ENCODE measurements around the gene LRRC4C. TPM values are rescaled to one million over a fixed set of nuclear protein-coding genes. Genes with fewer than 3 reads are reported as not detected.

The LRRC4C gene
- total RNA-seq, 6 experiments from 2014 or later, result 0.25 to 0.43 (median 0.27) TPM

- ATAC-seq, result peak in 3 of 4 donors; percentile 59 to 66 (median 65)
- TF ChIP-seq POLR2A (IDR thresholded peaks at IDR 0.05), result no peak
- TF ChIP-seq CTCF (IDR thresholded peaks at IDR 0.05), result no peak
- DNase-seq, result no peak
- Histone ChIP-seq H3K36me3 (no peaks in the 10 kb centered on the region), H3K27ac (no peak overlapping the region), H3K27me3 (no peaks in the 10 kb centered on the region), H3K4me1 (peaks cover 0 to 20% (median 8%) of the 10 kb centered on the region in 4 donors), H3K9me3 (no peaks in the 10 kb centered on the region), H3K4me3 (no peak overlapping the region)
- intact Hi-C loops (cut with DNase I), result no loop called here
Observed at GRCh38 chr11:40513281-40513680, 946.2 kb downstream of the LRRC4C start.

- intact Hi-C loops (cut with DNase I), result no loop called here
- H3K27me3 ChIP-seq, result no peaks in the 10 kb centered on the region
- H3K4me1 ChIP-seq, result peaks cover 0 to 1% (median 0%) of the 10 kb centered on the region in 4 donors
- no peak for ATAC-seq
- H3K4me3 ChIP-seq, result no peak overlapping the region
- no peak overlapping the region for H3K27ac ChIP-seq
- DNase-seq, result no peak
- H3K9me3 ChIP-seq, result no peaks in the 10 kb centered on the region
- no peaks in the 10 kb centered on the region for H3K36me3 ChIP-seq
- TF ChIP-seq CTCF (IDR thresholded peaks at IDR 0.05), result no peak
- no peak for TF ChIP-seq POLR2A (IDR thresholded peaks at IDR 0.05)
Observed at GRCh38 chr11:40508303-40508702, 951.1 kb downstream of the LRRC4C start.

GRCh38 chr11:40506226-40506625 is 953.2 kb downstream of the LRRC4C start:
- ATAC-seq (no peak), DNase-seq (no peak)
- H3K36me3 ChIP-seq, result no peaks in the 10 kb centered on the region
- no peaks in the 10 kb centered on the region for H3K9me3 ChIP-seq
- H3K27ac ChIP-seq, result no peak overlapping the region
- WGBS (ENCODE audit: insufficient coverage, low coverage, low lambda C conversion rate, missing lambda C conversion rate), result 82% methylated on average over 3 of the region's 3 CpGs
- no peaks in the 10 kb centered on the region for H3K4me1 ChIP-seq
- TF ChIP-seq POLR2A (IDR thresholded peaks at IDR 0.05) (no peak), CTCF (IDR thresholded peaks at IDR 0.05) (no peak)
- intact Hi-C loops (cut with DNase I), result no loop called here
- no peak overlapping the region for H3K4me3 ChIP-seq
- no peaks in the 10 kb centered on the region for H3K27me3 ChIP-seq

GRCh38 chr11:40491341-40491740 is 968.1 kb downstream of the LRRC4C start:
- 68% methylated on average over 3 of the region's 3 CpGs for WGBS (ENCODE audit: insufficient coverage, low coverage, low lambda C conversion rate, missing lambda C conversion rate)
- Histone ChIP-seq H3K4me3 (no peak overlapping the region), H3K4me1 (no peaks in the 10 kb centered on the region), H3K9me3 (no peaks in the 10 kb centered on the region), H3K36me3 (no peaks in the 10 kb centered on the region), H3K27me3 (no peaks in the 10 kb centered on the region), H3K27ac (no peak overlapping the region)
- TF ChIP-seq CTCF (IDR thresholded peaks at IDR 0.05) (no peak), POLR2A (IDR thresholded peaks at IDR 0.05) (no peak)
- intact Hi-C loops (cut with DNase I), result no loop called here
- no peak for DNase-seq
- ATAC-seq, result no peak

GRCh38 chr11:40467771-40468170 is 991.7 kb downstream of the LRRC4C start:
- Histone ChIP-seq H3K27ac (no peak overlapping the region), H3K4me1 (no peaks in the 10 kb centered on the region), H3K4me3 (no peak overlapping the region), H3K36me3 (no peaks in the 10 kb centered on the region), H3K9me3 (no peaks in the 10 kb centered on the region), H3K27me3 (no peaks in the 10 kb centered on the region)
- ATAC-seq (no peak), DNase-seq (no peak)
- WGBS (ENCODE audit: insufficient coverage, low coverage, low lambda C conversion rate, missing lambda C conversion rate), result 58% methylated on average over 1 of the region's 1 CpG
- no peak for TF ChIP-seq CTCF (IDR thresholded peaks at IDR 0.05)
- intact Hi-C loops (cut with DNase I), result no loop called here
